Erythroblast (primary cell): ENCODE results near the gene PTBP2.

ENCODE experiments used
- GATA1 ChIP-seq: IDR thresholded peaks from 2 replicates; pipeline ENCODE4 v1.6.1; 2011; ENCODE audit warnings: low read depth, mild to moderate bottlenecking, control low read depth, low read length, moderate library complexity
- POLR2A ChIP-seq: IDR thresholded peaks from 2 replicates; pipeline ENCODE4 v1.6.1; 2011; ENCODE audit warnings: mild to moderate bottlenecking, low read length

GRCh38 chr1:96721416-96722160 is at the start of gene PTBP2:
- TF ChIP-seq POLR2A (peak; percentile 69), GATA1 (no peak)
